ENCODE measurements around the gene FAM209B. TPM values are rescaled to one million over a fixed set of nuclear protein-coding genes. Genes with fewer than 3 reads are reported as not detected.

FAM209B gene
- total RNA-seq, 4 donors from 2014 or later, result not detected

DNA sequence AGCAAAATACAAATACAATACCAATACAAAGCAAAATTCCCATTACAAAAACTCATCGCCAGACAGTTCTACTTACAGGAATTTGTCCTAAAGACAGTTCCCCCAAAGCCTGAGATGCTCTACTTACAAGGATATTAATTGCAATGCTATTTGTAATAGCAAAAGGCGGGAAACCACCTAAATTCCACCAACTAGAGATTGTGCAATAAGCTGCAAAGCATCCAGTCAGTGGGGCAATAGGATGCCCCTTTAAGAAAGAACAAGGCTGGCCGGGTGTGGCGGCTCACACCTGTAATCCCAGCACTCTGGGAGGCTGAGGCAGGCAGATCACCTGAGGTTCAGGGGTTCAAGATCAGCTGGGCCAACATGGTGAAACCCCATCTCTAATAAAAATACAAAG, 39.1 kb downstream of the FAM209B start:
- Histone ChIP-seq H3K27ac (no peak overlapping the region), H3K4me3 (no peak overlapping the region), H3K36me3 (no peaks in the 10 kb centered on the region), H3K4me1 (no peaks in the 10 kb centered on the region), H3K9me3 (no peaks in the 10 kb centered on the region), H3K27me3 (no peaks in the 10 kb centered on the region)
- intact Hi-C loops (cut with DNase I; ENCODE audit: low total_unique reads), result no loop called here
- DNase-seq, result no peak
- in situ Hi-C loops (cut with MboI; ENCODE audit: low sequenced_read_pairs in 4 of 4), result loop anchor here in 2 of 4 donors (25.0 kb wide), 1 partner anchor 765 kb away; the partner anchor contains the start of gene SPO11 (in 2 of the 2)
- ATAC-seq, result no peak
- no peak for TF ChIP-seq POLR2A (IDR thresholded peaks at IDR 0.05)
- TF ChIP-seq CTCF (IDR thresholded peaks at IDR 0.05 in 4 of 5, conservative IDR thresholded peaks at IDR 0.05 in 1 of 5), result no peak

DNA sequence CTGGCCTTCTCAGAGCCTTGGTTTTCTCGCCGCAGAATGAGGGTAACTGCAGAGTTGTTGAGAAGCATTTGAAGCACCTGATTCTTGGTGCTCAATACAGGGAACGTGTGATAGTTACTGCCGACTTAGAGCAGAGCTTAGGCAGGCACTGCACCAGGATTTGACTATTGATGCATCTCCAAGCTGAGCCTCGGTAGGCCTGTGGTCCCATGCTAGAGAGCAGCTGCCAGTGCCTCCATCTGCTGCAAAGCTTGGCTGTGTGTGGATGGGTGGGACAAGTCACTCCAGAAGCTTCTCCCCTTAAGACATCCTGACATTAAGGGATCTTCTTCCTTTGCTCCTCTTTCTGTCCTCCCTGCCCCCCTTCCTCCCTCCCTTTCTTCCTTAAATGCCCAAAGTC, 40.9 kb downstream of the FAM209B start:
- DNase-seq, result no peak
- no peak for ATAC-seq
- TF ChIP-seq POLR2A (IDR thresholded peaks at IDR 0.05), result no peak
- TF ChIP-seq CTCF (IDR thresholded peaks at IDR 0.05 in 4 of 5, conservative IDR thresholded peaks at IDR 0.05 in 1 of 5), result no peak
- H3K9me3 ChIP-seq, result no peaks in the 10 kb centered on the region
- intact Hi-C loops (cut with DNase I; ENCODE audit: low total_unique reads) (no loop called here), in situ Hi-C loops (cut with MboI; ENCODE audit: low sequenced_read_pairs in 4 of 4) (loop anchor here in 2 of 4 donors (25.0 kb wide), 1 partner anchor 763 kb away; the partner anchor contains the start of gene SPO11 (in 2 of the 2))
- no peaks in the 10 kb centered on the region for H3K36me3 ChIP-seq
- H3K4me1 ChIP-seq, result no peaks in the 10 kb centered on the region
- H3K4me3 ChIP-seq, result no peak overlapping the region
- H3K27ac ChIP-seq, result no peak overlapping the region
- no peaks in the 10 kb centered on the region for H3K27me3 ChIP-seq

DNA sequence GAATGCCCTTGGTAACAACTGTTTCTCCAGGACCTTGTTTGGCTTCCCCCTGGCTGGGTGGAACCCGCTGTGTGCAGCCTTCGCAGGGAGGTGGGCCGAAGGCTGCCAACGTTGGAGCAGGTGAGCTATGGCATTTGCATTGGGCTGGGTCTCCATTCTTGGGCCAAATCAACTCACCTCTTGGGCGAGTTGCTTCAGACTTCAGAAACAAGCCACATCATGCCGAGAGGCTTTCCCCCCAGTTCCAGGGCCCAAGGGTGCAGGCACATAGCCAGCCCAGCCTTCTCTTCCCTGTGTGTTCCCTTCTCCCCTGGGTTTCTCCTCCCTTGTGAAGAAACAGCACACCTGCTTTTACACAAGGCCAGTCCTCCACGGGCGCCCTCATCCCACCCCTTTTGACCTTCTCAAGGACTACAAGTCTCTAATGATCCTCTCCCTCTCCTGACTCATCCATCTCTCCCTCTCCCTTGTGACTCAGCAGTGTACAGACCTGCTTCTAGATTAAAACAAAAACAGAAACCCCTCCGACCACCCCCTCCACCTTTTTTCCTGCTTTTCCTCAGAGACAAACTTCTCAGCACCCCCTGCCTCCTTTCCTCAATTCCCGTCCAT, 41.6 kb downstream of the FAM209B start:
- no peak for DNase-seq
- no peaks in the 10 kb centered on the region for H3K27me3 ChIP-seq
- H3K4me1 ChIP-seq, result no peaks in the 10 kb centered on the region
- ATAC-seq, result no peak
- intact Hi-C loops (cut with DNase I; ENCODE audit: low total_unique reads), result no loop called here
- H3K4me3 ChIP-seq, result no peak overlapping the region
- no peaks in the 10 kb centered on the region for H3K9me3 ChIP-seq
- H3K36me3 ChIP-seq, result no peaks in the 10 kb centered on the region
- H3K27ac ChIP-seq, result no peak overlapping the region
- in situ Hi-C loops (cut with MboI; ENCODE audit: low sequenced_read_pairs in 4 of 4), result loop anchor here in 2 of 4 donors (25.0 kb wide), 1 partner anchor 763 kb away; the partner anchor contains the start of gene SPO11 (in 2 of the 2)
- TF ChIP-seq CTCF (IDR thresholded peaks at IDR 0.05 in 4 of 5, conservative IDR thresholded peaks at IDR 0.05 in 1 of 5) (no peak), POLR2A (IDR thresholded peaks at IDR 0.05) (no peak)

GRCh38 chr20:56575157-56575556, 42.1 kb downstream of the FAM209B start:
- ATAC-seq (no peak), DNase-seq (no peak)
- H3K36me3 ChIP-seq, result no peaks in the 10 kb centered on the region
- no peak overlapping the region for H3K4me3 ChIP-seq
- H3K27ac ChIP-seq, result no peak overlapping the region
- intact Hi-C loops (cut with DNase I; ENCODE audit: low total_unique reads) (no loop called here), in situ Hi-C loops (cut with MboI; ENCODE audit: low sequenced_read_pairs in 4 of 4) (no loop called here)
- H3K4me1 ChIP-seq, result no peaks in the 10 kb centered on the region
- H3K27me3 ChIP-seq, result no peaks in the 10 kb centered on the region
- H3K9me3 ChIP-seq, result no peaks in the 10 kb centered on the region
- TF ChIP-seq CTCF (IDR thresholded peaks at IDR 0.05 in 4 of 5, conservative IDR thresholded peaks at IDR 0.05 in 1 of 5), result no peak
- no peak for TF ChIP-seq POLR2A (IDR thresholded peaks at IDR 0.05)

DNA sequence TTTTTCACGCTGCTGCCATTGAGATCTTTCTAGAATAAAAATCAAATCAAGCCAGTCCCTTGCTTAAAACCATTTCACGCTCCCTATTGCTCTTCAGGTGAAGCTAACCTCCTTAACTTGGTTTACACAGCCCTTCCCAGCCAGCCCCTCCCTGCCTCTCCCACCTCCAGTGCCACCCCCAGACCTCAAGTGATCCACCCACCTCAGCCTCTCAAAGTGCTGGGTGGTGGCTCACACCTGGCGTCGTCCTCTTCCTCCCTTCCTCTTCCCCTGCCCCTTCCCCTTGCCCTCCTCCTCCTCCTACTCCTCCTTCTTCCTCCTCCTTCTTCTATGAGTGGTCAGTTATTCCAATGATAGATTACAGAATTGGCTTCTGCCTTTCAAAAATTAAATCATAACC, 42.9 kb downstream of the FAM209B start:
- Histone ChIP-seq H3K27ac (no peak overlapping the region), H3K27me3 (no peaks in the 10 kb centered on the region), H3K36me3 (no peaks in the 10 kb centered on the region), H3K4me3 (no peak overlapping the region), H3K4me1 (no peaks in the 10 kb centered on the region), H3K9me3 (no peaks in the 10 kb centered on the region)
- in situ Hi-C loops (cut with MboI; ENCODE audit: low sequenced_read_pairs in 4 of 4) (no loop called here), intact Hi-C loops (cut with DNase I; ENCODE audit: low total_unique reads) (no loop called here)
- DNase-seq (no peak), ATAC-seq (no peak)
- TF ChIP-seq POLR2A (IDR thresholded peaks at IDR 0.05) (no peak), CTCF (IDR thresholded peaks at IDR 0.05 in 4 of 5, conservative IDR thresholded peaks at IDR 0.05 in 1 of 5) (no peak)

Measured in gastrocnemius medialis (tissue), 4 donors.